PFSK-1 (cell line): ENCODE data around the gene TKFC.

Experiments used
- FOXP2 ChIP-seq: optimal IDR thresholded peaks from 2 replicates; pipeline ENCODE3; 2011; ENCODE audit warnings: borderline replicate concordance, control low read depth, inconsistent platforms; ENCODE audit not compliant: insufficient read depth; ENCODE audit errors: extremely low read length, extremely low read depth
- POLR2AphosphoS5 ChIP-seq: IDR thresholded peaks from 2 replicates; pipeline ENCODE4 v1.6.1; 2012; ENCODE audit warnings: low read depth, mild to moderate bottlenecking, control low read depth, low read length, moderate library complexity
- REST ChIP-seq, 2 experiments: IDR thresholded peaks; 2 replicates each; pipeline versions ENCODE4 v1.6.1 to v1.8.0; 2011 to 2012; ENCODE audit warnings: low read depth in 2 of 2, low read length in 2 of 2, control low read depth in 1 of 2, inconsistent platforms in 1 of 2, mild to moderate bottlenecking in 1 of 2, moderate library complexity in 1 of 2; ENCODE audit not compliant: insufficient read depth in 1 of 2
- SIN3A ChIP-seq: IDR thresholded peaks from 2 replicates; pipeline ENCODE4 v1.6.1; 2012; ENCODE audit warnings: mild to moderate bottlenecking, low read length, moderate library complexity, borderline replicate concordance; ENCODE audit not compliant: insufficient read depth
- TAF1 ChIP-seq: IDR thresholded peaks from 2 replicates; pipeline ENCODE4 v1.6.1; 2012; ENCODE audit warnings: low read length, control low read depth, borderline replicate concordance; ENCODE audit not compliant: insufficient read depth

Gene TKFC

GRCh38 chr11:61367406-61367805 lies 34.4 kb downstream of the TKFC start:
- TF ChIP-seq SIN3A = no peak
- TF ChIP-seq POLR2AphosphoS5 = no peak
- no peak for TF ChIP-seq REST (IDR thresholded peaks at IDR 0.05; ENCODE audit: insufficient read depth in 1 of 2, low read depth in 2 of 2, low read length in 2 of 2)
- no peak for TF ChIP-seq TAF1
- TF ChIP-seq FOXP2 = no peak

- TF ChIP-seq TAF1 = no peak
- TF ChIP-seq POLR2AphosphoS5 = no peak
- TF ChIP-seq FOXP2 = no peak
- no peak for TF ChIP-seq SIN3A
- TF ChIP-seq REST (IDR thresholded peaks at IDR 0.05; ENCODE audit: insufficient read depth in 1 of 2, low read depth in 2 of 2, low read length in 2 of 2) = no peak
Measured at GRCh38 chr11:61368646-61369045, 35.6 kb downstream of the TKFC start.

GRCh38 chr11:61369372-61370348 lies 36.6 kb downstream of the TKFC start:
- TF ChIP-seq TAF1 = no peak
- no peak for TF ChIP-seq SIN3A
- TF ChIP-seq POLR2AphosphoS5 = peak; percentile 14; the same call in 1 of the 2 replicates
- no peak for TF ChIP-seq REST (IDR thresholded peaks at IDR 0.05; ENCODE audit: insufficient read depth in 1 of 2, low read depth in 2 of 2, low read length in 2 of 2)
- TF ChIP-seq FOXP2 = no peak

GRCh38 chr11:61370349-61371005 lies 37.4 kb downstream of the TKFC start:
- TF ChIP-seq SIN3A (no peak), REST (IDR thresholded peaks at IDR 0.05; ENCODE audit: insufficient read depth in 1 of 2, low read depth in 2 of 2, low read length in 2 of 2) (no peak), TAF1 (no peak), POLR2AphosphoS5 (no peak; the same call in 1 of the 2 replicates), FOXP2 (no peak)
